ENCODE measurements around the gene GALNT18. TPM values are rescaled to one million over a fixed set of nuclear protein-coding genes. Genes with fewer than 3 reads are reported as not detected.
"Not testable (repeated sequence)": the region's sequence is repeated elsewhere in the genome, so short reads cannot be mapped to it uniquely, and the experiment has no call there.

GALNT18 gene
- total RNA-seq, 1 donor from 2014 or later, result 76.9 TPM

DNA sequence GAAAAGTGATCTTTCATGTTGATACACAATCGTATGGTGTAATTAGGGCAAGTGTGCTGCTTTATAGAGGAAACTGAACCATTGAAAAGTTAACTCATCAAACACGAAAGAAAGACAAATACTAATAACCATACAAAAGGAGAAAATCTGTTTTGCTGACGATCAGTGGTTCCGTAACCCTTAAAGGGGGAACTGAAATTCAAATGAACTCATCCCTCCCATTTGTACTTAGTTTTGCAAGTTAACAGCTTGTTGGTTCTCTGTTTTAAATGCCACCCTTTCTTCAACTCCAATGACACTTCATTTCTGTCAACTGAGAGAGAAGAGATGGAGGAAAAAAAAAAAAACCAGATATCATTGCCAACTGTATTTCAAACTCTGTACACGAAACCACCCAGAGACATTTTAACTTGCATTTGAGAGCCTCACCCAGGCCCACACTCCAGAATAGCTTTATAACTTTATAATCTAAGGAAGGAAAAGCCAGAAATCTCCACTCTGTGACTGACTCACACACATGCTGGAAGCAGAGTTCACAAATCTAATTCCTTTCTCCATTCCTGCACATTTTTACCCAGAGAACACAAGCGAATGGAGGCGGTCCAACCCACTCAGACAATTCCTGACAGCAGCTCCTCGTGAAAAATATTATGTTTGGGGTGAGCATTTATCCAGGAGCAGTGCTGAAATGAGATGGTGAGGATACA lies 251.4 kb downstream of the GALNT18 start:
- no peak for DNase-seq
- Mint-ChIP-seq H3K27ac (ENCODE audit: unreplicated experiment) (no peak overlapping the region), H3K27me3 (ENCODE audit: unreplicated experiment) (peaks cover 5% of the 10 kb centered on the region), H3K36me3 (ENCODE audit: unreplicated experiment) (peaks cover 5% of the 10 kb centered on the region), H3K4me3 (ENCODE audit: unreplicated experiment) (no peak overlapping the region), H3K9me3 (ENCODE audit: unreplicated experiment) (peaks cover 7% of the 10 kb centered on the region), H3K4me1 (ENCODE audit: low read depth, unreplicated experiment) (peaks cover 7% of the 10 kb centered on the region)
- TF ChIP-seq, protein P1, sequence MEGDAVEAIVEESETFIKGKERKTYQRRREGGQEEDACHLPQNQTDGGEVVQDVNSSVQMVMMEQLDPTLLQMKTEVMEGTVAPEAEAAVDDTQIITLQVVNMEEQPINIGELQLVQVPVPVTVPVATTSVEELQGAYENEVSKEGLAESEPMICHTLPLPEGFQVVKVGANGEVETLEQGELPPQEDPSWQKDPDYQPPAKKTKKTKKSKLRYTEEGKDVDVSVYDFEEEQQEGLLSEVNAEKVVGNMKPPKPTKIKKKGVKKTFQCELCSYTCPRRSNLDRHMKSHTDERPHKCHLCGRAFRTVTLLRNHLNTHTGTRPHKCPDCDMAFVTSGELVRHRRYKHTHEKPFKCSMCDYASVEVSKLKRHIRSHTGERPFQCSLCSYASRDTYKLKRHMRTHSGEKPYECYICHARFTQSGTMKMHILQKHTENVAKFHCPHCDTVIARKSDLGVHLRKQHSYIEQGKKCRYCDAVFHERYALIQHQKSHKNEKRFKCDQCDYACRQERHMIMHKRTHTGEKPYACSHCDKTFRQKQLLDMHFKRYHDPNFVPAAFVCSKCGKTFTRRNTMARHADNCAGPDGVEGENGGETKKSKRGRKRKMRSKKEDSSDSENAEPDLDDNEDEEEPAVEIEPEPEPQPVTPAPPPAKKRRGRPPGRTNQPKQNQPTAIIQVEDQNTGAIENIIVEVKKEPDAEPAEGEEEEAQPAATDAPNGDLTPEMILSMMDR (IDR thresholded peaks at IDR 0.05; ENCODE audit: partially characterized antibody, unreplicated experiment), result no peak

DNA sequence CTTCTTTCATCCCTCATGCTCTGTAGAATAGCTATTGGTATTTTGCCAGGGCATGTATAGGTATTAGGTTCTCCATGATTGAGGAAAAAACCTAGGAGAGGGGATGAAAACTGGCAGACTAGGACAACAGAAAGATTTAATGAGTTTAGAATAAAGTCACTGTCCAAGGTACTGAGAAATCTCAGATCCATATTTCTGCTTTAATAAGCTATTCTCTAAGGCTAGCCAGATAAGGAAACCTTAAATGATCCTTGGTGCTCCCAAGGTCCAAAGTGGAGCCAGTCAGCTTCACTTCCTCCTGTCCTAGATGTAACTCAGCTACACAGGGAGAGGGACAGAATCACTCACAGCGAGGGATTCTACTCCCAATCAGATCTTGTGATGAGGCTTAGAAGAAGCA lies 255.0 kb downstream of the GALNT18 start:
- Mint-ChIP-seq H3K4me3 (ENCODE audit: unreplicated experiment) (no peak overlapping the region), H3K36me3 (ENCODE audit: unreplicated experiment) (no peaks in the 10 kb centered on the region), H3K27ac (ENCODE audit: unreplicated experiment) (no peak overlapping the region), H3K4me1 (ENCODE audit: low read depth, unreplicated experiment) (peaks cover 7% of the 10 kb centered on the region), H3K9me3 (ENCODE audit: unreplicated experiment) (peaks cover 1% of the 10 kb centered on the region), H3K27me3 (ENCODE audit: unreplicated experiment) (peaks cover 2% of the 10 kb centered on the region)
- TF ChIP-seq, protein P1 (IDR thresholded peaks at IDR 0.05; ENCODE audit: partially characterized antibody, unreplicated experiment), result no peak
- no peak for DNase-seq

DNA sequence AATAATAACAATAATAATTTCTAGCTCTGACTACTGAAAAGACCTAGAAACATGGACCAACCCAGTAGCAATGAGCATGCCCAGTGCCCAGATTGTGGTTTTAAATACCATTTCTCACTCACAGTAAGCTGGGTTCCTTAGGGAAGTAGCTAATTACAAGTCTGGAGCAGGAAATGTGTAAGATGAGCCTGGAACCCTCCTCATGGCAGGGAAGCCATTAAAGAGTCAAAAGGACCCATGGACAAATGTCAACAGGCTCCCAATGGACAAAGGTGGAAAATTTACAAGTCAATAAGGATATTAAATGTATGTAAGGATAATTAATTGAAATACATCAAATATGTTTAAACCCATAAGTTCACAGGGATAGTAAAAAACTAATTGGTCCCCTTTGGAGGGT lies 258.1 kb downstream of the GALNT18 start:
- TF ChIP-seq, protein P1 (IDR thresholded peaks at IDR 0.05; ENCODE audit: partially characterized antibody, unreplicated experiment), result no peak
- no peak overlapping the region for H3K4me3 Mint-ChIP-seq (ENCODE audit: unreplicated experiment)
- H3K27ac Mint-ChIP-seq (ENCODE audit: unreplicated experiment), result no peak overlapping the region
- no peak for DNase-seq
- peaks cover 12% of the 10 kb centered on the region for H3K4me1 Mint-ChIP-seq (ENCODE audit: low read depth, unreplicated experiment)
- no peaks in the 10 kb centered on the region for H3K27me3 Mint-ChIP-seq (ENCODE audit: unreplicated experiment)
- H3K9me3 Mint-ChIP-seq (ENCODE audit: unreplicated experiment), result no peaks in the 10 kb centered on the region
- no peaks in the 10 kb centered on the region for H3K36me3 Mint-ChIP-seq (ENCODE audit: unreplicated experiment)

DNA sequence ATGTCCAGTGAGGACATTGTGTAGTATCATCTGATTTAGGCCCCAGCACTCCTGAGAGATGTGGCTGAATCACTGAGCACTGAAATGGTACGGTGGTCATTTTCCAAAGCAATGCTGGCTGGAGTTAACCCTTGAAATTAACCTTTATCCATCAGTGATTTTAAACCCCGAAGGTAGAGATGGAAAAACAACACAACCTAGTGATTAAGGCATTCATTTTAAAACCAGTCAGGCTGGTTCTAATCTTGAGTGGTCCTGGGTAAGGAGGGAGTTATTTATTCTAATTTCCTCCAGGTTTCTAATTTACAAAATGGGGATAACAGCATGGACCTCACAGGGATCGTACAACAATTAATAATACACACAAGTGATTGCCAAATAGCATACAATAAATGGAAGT lies 262.2 kb downstream of the GALNT18 start:
- Mint-ChIP-seq H3K4me1 (ENCODE audit: low read depth, unreplicated experiment) (peaks cover 12% of the 10 kb centered on the region), H3K36me3 (ENCODE audit: unreplicated experiment) (no peaks in the 10 kb centered on the region), H3K4me3 (ENCODE audit: unreplicated experiment) (peak overlapping the region; percentile 36), H3K27me3 (ENCODE audit: unreplicated experiment) (no peaks in the 10 kb centered on the region), H3K27ac (ENCODE audit: unreplicated experiment) (peak overlapping the region; percentile 63), H3K9me3 (ENCODE audit: unreplicated experiment) (no peaks in the 10 kb centered on the region)
- TF ChIP-seq, protein P1 (IDR thresholded peaks at IDR 0.05; ENCODE audit: partially characterized antibody, unreplicated experiment), result no peak
- no peak for DNase-seq

DNA sequence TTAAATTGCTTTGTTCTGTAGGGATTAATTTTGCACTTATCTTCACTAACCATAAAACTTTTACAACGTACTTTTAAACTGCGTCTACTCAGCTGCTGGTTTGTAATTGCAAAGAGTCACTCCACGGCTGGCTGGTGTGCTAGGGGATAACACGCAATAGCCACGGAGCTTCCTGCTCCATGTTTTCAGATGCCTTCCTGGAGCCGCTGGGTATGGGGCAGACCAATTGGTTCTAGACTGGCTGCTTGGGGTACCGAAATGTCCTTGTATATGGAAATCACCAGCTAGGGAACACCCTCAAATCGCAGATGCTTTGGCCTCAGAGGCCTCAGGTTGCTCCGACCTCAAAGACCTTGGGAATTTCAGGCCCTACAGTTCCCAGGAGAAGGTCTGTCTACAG lies 265.0 kb downstream of the GALNT18 start:
- H3K9me3 Mint-ChIP-seq (ENCODE audit: unreplicated experiment), result peaks cover 2% of the 10 kb centered on the region
- no peaks in the 10 kb centered on the region for H3K36me3 Mint-ChIP-seq (ENCODE audit: unreplicated experiment)
- no peak overlapping the region for H3K27ac Mint-ChIP-seq (ENCODE audit: unreplicated experiment)
- DNase-seq, result no peak
- no peak overlapping the region for H3K4me3 Mint-ChIP-seq (ENCODE audit: unreplicated experiment)
- peaks cover 12% of the 10 kb centered on the region for H3K4me1 Mint-ChIP-seq (ENCODE audit: low read depth, unreplicated experiment)
- H3K27me3 Mint-ChIP-seq (ENCODE audit: unreplicated experiment), result no peaks in the 10 kb centered on the region
- TF ChIP-seq, protein P1 (IDR thresholded peaks at IDR 0.05; ENCODE audit: partially characterized antibody, unreplicated experiment), result no peak

DNA sequence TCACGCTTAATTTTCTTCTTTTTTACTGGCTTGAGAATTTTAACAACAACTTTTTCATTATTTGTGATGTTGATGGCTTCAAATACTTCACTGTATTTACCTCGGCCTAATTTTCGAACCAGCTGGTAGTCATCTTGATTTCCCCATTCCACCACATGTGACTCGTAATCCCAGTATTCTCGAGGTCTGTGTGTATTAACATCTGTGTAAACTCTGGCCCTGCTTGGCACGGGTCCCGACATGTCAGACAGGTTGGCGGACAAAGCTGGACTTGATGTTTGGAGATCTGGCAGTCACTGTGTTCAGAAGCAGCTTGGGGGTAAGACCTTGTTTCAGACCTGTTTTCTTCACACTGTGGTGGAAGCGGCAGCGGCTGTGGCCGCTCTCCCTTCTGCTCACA lies 268.9 kb downstream of the GALNT18 start, which contains the start of gene CSNK2A3:
CSNK2A3 (minus strand) TSS at position 373 of the 400 bp plus-strand sequence; CDS start at position 242, 131 bp downstream.
- H3K4me1 Mint-ChIP-seq (ENCODE audit: low read depth, unreplicated experiment); H3K4me3 Mint-ChIP-seq (ENCODE audit: unreplicated experiment); H3K9me3 Mint-ChIP-seq (ENCODE audit: unreplicated experiment); H3K27me3 Mint-ChIP-seq (ENCODE audit: unreplicated experiment); H3K27ac Mint-ChIP-seq (ENCODE audit: unreplicated experiment); DNase-seq; H3K36me3 Mint-ChIP-seq (ENCODE audit: unreplicated experiment): not testable (repeated sequence)

DNA sequence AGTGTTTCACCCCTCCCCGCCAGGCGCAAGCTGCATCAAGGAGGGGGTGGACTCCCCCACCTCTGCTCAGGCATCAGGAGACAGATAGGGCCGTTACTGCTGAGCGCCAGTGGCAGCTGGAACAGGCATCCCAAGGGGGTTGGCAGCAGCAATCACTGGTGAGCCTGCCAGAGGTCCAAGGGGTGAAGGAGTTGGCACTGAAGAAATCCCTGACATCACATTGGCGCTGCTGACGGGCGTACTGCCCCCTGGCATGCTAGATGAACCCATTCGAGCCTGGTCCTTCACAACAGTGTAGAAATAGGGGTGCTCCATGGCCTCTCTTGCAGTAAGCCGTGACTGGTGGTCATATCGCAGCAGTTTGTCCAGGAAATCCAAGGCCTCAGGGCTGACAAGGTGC lies 270.0 kb downstream of the GALNT18 start:
- H3K4me1 Mint-ChIP-seq (ENCODE audit: low read depth, unreplicated experiment); H3K9me3 Mint-ChIP-seq (ENCODE audit: unreplicated experiment); H3K4me3 Mint-ChIP-seq (ENCODE audit: unreplicated experiment): not testable (repeated sequence)

More for the DNA sequence above, 270.0 kb downstream of the GALNT18 start:
- H3K36me3 Mint-ChIP-seq (ENCODE audit: unreplicated experiment); H3K27me3 Mint-ChIP-seq (ENCODE audit: unreplicated experiment); DNase-seq; H3K27ac Mint-ChIP-seq (ENCODE audit: unreplicated experiment): not testable (repeated sequence)
